Activated CD4-positive, alpha-beta T cell treated with anti-CD3 and anti-CD28 coated beads, Interleukin-10, Interleukin-2, amounts not matched to agents 100 ng/mL and 50 ng/mL, durations not matched to agents 16 hours and 8 hours (primary cell): ENCODE data around the gene ZDHHC22.

Experiments
- DNase-seq: peaks from one replicate; pipeline ENCODE4 v3.0.0-alpha.2; 2020

The ZDHHC22 gene

GRCh38 chr14:77125823-77126325, 15.7 kb downstream of the ZDHHC22 start:
- no peak for DNase-seq

- no peak for DNase-seq
Observed at GRCh38 chr14:77125281-77125801, 16.2 kb downstream of the ZDHHC22 start.

DNA sequence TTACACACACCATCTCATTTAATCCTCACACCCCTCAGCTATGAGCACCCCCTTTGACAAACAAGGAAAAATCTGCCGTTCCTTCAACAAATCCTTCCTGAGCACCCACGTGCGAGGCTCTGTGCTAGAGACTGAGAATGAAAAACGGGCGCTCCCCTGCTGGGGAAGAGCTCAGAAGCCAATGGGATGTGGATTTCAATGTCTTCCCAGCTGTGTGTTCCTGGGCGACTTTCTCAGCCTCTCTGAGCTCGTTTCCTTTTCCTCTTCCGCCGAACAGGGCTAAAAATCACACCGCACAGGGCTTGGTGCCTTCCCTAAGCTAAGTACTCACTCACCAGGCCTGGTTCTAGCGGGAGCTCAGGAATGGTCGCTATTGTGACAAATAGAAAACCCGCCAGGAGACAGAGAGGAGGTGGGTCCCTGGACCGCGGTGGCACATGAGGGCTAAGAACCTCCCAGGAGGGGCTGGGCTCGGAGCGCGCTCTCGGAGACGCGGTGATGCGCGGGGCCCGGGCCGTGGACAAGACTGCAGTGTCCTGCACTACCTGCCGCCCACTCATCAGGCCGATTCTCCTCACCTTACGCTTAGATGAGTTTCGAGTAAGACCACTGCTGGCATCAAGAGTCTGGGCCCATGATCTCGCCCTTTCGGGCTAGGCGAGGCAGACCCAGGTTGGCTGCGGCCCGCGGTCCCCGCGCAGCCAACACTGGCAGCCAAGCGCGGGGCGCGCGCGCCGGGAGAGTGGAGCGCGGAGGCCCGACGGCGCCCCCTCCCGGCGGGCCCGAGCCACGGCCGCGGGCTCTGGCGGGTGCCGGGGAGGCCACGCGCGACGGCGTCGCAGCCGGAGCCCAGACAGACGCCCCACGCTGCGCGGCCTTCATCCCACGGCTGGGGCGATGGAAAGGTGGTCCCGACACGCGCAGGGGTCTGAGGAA, 17.0 kb downstream of the ZDHHC22 start:
- DNase-seq = peak; percentile 53

- no peak for DNase-seq
Observed at GRCh38 chr14:77123381-77124325, 17.9 kb downstream of the ZDHHC22 start.

DNA sequence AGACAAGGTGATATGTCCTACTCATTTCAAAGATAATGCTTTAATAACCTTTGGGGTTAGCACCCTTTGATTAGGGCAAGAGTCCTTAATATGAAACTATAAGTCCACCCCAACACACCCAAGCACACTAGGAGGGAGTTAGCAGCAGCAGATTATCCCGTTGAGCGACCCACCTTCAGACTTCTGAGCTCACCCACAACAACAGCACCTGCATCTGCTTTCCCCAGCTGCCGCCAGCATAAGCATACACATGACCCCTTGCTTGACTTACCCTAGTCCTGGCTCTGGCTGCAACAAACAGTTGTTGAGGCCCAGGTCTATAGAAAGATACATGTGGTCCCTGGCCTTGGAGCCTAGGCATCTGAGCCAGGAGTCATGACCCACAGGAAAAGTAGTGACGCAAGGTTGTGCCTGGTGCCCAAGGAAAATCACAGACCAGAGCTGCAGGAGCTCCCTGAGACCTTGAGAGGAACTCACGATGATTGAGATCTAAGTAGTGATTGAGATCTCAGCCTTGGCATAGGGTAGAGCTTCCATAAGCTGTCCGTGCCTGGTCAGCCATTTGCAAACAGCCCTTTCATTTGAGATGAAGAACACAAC, 19.0 kb downstream of the ZDHHC22 start:
- DNase-seq = no peak

- DNase-seq = peak; percentile 60
Observed at GRCh38 chr14:77120771-77121743, 20.5 kb downstream of the ZDHHC22 start.

- no peak for DNase-seq
Observed at GRCh38 chr14:77119851-77120250, 21.7 kb downstream of the ZDHHC22 start.

DNA sequence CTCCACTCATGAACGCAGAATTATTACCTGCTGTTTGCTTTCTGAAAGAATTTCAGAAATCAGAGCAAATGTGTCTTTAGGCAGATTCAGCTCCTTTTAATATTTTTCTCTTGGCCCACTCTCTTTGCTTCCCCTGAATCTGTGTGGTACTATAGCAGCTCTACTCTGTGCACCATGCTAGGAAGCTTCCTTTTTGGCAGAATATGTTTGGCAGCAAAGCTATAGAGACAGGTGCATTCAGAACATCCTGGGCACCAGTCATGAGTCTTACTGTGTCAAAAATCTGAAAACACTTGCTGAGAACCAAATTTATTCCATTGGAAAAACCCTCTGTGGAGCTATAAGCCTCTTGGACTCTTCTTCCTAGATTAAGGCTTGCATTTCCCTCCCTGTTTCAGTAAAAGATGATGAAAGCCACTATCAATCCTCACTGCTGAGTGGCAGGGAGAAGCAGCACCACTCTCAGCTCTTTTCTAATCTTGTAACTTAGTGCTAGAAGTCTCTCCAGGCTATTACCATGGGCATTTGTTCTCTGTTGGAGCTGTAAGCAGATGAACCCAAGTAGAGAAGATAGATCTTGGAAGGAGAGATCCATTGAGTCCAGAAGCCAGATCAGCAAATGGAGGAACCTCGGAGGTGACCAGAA, 25.3 kb downstream of the ZDHHC22 start:
- no peak for DNase-seq

DNA sequence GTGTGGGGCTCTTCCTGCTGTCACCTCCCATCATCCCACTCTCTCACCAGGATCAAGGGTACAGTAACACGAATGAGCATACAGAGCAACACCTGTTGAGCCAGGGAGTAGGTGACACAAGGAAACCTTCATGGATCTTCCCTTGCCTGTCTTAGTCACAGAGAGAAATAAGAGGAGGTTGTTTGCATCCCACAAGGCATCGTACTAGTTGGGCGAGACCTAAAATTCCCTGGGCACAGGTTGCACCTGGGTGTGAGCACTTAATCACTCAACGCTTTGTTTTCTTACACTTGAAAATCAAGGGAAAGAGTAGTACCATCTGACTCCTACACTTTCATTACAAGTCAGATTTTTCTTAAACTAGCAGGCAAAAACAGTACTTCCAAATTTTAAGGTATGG, 27.0 kb downstream of the ZDHHC22 start:
- DNase-seq = no peak

GRCh38 chr14:77113644-77114043, 27.9 kb downstream of the ZDHHC22 start:
- no peak for DNase-seq

DNA sequence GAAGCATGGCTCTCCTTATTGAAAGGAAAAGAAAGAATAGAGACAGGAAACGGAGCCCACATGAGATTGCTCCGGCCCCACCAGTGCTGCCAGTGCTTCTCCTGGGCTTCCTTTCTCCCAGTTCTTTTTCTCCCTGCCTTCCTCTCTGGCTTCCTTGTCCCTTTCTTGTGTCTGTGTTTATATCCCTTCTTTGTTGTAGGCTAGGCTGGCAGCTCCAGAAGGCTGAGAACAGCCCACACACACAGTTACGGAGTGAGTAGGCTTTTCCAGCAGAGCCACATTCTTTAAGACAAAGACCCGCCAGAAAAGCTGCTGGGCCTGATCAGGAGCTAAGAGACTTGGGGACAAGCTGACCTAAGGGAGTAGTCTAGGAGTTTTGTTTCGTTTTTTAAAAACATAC, 30.6 kb downstream of the ZDHHC22 start:
- DNase-seq = no peak

DNA sequence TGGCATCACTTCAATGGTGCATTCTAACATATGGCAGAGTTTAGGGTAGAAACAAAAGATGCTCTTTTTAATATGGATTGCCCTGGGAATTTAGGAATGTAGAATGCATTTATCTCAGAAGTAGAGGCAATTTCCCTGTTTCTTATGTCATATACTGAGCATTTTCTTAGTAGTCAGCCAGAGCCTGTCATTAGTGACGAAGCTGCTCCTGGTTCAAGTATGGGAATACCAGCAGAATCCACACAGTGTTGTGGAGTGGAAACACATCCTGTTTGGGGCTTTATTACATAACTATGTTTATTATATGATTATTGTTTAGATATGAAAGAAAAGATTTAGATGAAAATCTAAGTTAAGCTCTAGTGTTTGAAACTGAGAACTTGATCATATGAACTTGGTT, 31.3 kb downstream of the ZDHHC22 start:
- DNase-seq = no peak

DNA sequence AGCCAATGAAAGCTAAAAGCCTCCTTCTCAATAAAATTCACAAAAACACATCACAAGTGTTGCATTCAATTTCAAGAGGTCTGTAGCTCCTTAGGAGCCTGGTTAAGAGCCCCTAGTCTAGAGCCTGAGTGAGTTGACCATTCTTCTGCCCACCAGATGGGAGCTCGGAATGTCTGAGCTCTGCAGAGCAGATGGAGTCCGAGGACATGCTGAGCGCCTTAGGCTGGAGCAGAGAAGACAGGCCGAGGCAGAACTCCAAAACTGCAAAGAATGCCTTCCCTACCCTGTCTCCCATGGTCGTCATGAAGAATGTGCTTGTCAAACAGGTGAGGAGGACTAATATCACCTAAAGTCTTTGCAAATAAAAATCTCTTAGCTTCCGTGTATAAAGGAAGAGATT, 31.9 kb downstream of the ZDHHC22 start:
- DNase-seq = no peak

DNA sequence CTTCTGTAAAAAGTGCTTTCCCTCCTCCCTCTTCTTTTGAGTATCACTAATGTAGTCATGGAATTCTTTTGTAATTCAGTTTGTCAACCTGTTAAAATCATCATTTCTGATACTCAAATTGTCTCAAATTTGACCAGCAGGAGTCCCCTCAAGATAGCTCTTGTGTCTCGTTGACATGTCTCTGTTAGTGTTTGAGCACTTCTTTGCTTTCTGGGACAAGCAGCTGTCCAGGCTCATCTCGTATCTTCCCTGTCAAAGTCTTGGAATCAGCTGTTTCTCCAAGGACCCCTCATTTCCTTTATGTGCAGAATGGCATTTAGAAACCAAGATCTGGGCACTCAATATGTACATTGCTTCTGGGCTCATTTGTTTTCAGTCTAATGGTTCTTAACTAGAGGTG, 32.8 kb downstream of the ZDHHC22 start:
- no peak for DNase-seq

GRCh38 chr14:77107228-77107627, 34.4 kb downstream of the ZDHHC22 start:
- no peak for DNase-seq

DNA sequence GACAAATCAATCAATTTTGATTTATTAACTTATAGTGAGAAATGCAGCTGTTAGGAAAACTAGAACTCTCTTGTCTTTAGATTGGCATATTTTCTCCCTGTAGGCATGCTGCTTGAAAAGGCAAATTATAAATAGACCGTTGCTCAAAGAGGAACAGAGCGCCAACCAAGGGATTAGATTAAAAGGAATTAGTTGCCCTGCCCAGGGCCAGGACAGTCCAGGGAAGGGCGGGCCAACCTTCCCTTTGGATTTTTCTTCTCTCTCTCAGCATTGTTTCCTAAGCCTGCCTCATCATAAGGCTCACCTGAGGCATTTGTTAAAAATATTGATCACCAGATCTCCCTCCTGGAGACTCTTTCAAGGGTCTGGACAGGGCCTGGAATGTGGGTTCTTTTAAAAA, 34.9 kb downstream of the ZDHHC22 start:
- DNase-seq = no peak

DNA sequence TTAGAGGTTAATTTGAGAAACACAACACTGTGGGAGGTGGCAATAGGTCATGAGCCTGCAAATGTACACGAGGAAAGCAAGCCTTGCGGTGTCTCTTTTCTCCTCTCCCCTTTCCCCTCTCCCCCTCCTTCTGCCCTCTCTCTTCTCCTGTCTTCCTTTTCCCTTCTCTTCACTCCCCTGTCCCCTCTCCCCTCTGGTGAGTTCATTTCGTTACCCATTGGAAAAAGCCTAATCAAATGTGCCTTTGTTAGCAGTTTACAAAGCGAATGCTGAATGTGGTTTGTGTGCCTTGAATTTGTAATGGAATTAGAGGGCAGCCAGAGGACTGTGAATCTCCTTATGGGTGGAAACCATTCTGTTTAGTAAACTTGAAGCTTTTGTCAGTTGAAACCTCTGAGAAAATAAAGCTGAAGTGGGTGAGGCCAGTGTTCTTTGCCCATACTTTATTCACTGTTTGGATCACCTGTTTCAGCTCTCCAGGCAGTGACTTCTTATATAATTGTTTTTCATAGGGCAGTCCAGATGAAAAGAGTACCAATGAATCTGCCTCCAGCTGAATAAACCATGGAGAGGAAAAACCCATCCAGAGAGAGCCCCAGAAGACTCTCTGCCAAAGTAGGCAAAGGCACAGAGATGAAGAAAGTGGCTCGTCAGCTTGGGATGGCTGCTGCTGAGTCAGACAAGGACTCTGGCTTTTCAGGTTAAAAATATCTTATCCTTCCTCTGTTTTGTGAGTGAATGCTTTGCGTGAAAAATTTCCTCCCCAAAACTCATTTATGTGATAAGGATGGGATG, 36.2 kb downstream of the ZDHHC22 start:
- DNase-seq = no peak

DNA sequence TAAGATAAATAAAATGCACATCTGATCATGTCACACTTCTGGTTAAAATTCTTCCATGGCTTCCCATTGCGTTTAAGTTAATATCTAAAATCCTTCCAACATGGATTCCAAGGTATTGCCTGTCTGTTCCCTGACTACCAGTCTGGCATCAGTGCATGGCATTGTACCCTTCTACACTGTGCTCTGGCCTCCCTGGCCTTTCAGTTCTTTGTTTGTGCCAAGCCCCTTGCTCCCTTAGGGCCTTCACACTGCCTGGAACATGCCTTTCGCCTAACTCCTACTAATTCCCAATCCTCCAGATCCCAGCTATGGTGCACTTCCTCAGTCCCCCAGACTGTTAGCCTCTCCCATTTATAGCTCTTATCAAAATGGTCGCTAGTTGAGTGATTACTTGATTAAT, 37.2 kb downstream of the ZDHHC22 start:
- DNase-seq = no peak

GRCh38 chr14:77103951-77104350, 37.6 kb downstream of the ZDHHC22 start:
- no peak for DNase-seq

- no peak for DNase-seq
Observed at GRCh38 chr14:77103475-77103874, 38.1 kb downstream of the ZDHHC22 start.
